Testis (tissue), 2 donors: Measurements from ENCODE around the gene NOX5.

ENCODE experiments used
- CTCF ChIP-seq, 3 experiments: fragments of 450-650 bp in 2 of 3; fragments of 200-600 bp in 1 of 3; sonication (generic) in 1 of 3; IDR thresholded peaks; one replicate each; pipeline ENCODE4 v1.5.1; 2016 to 2019; ENCODE audit warnings: antibody characterized with exemption in 3 of 3, mild to moderate bottlenecking in 2 of 3, moderate library complexity in 1 of 3
- POLR2A ChIP-seq: fragments of 450-650 bp; IDR thresholded peaks from one replicate; pipeline ENCODE4 v1.6.1; 2017; ENCODE audit warnings: antibody characterized with exemption, mild to moderate bottlenecking, moderate library complexity

- TF ChIP-seq CTCF (IDR thresholded peaks at IDR 0.05) (no peak), POLR2A (no peak)
Observed at GRCh38 chr15:69000091-69000490, 14.4 kb upstream of the NOX5 start.
